ENCODE results near the gene NF2.

Gene NF2

GRCh38 chr22:29673361-29674066, 70.1 kb downstream of the NF2 start:
- DNase-seq, result no peak

DNA sequence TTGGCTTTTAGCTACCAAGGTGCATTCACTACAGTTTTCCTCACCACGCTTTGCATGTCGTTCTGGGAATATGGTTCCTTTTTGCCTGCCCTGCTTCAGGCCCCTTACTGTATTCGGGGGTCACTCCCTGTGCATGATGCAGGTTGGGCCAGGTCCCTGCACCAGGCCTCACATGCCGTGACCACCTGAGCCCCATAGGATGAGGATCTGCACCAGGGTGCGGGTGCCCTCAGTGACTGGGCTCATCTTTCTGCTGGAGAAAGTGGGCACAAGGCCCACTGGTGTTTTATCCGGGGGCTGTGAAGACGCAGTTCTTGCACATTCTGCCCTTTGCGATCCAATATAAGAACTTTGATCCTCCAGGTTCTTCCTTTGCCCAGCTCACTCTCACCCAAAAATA, 70.7 kb downstream of the NF2 start:
- no peak for DNase-seq

DNA sequence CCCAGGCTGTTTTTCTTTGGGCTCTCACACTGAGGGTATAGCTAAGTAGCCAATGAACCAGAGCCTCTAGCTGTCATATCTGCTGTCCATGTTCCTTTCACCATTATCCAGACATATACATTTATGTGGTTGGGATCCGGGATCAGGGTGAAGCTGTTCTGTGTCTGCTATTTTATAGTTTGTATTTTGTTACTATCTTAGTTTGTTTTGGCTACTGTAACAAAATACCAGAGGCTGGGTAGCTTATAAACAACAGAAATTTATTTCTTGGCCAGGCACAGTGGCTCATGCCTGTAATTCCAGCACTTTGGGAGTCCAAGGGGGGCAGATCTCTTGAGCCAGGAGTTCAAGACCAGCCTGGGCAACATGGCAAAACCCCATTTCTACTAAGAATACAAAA, 75.9 kb downstream of the NF2 start:
- DNase-seq, result no peak

DNA sequence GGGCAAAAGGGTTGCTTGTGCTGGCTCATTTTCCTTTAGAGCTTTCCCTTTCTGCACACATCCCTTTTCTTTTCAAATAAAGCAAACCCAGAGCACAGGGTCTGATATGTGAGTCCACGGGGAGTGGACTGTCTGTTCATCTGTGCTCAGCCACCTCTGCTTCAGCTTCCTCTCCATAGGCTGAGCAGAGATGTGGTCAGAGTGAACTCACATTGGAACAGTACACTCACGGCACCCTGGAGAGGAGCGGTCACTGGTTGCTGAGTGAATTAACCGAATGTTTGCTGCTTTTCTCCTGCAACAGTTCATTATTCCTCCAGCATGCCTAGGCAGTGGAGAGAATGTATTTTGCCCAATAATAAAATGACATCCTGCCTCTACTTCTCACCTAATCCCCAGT, 80.1 kb downstream of the NF2 start:
- no peak for DNase-seq

- no peak for DNase-seq
These were observed 80.8 kb downstream of the NF2 start for GRCh38 chr22:29684244-29684643.

GRCh38 chr22:29689206-29689879, 85.9 kb downstream of the NF2 start:
- no peak for DNase-seq

DNA sequence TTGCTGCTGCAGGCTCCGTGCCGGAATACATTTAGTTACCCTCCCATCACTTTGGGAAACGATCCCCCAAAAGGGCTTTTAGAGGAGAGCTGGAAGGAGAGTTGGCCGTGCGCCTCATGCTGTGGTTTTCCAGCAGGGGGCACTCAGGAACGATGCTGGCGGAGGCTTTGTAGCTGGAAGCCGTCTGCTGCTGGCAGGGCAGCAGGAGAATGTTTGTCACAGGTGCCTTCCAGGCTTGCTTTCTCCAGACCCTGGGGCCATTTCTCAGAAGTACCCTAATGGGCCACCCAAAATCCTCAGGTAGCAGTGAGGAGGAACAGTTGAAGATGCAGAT, 86.4 kb downstream of the NF2 start:
- DNase-seq, result peak; percentile 74

DNA sequence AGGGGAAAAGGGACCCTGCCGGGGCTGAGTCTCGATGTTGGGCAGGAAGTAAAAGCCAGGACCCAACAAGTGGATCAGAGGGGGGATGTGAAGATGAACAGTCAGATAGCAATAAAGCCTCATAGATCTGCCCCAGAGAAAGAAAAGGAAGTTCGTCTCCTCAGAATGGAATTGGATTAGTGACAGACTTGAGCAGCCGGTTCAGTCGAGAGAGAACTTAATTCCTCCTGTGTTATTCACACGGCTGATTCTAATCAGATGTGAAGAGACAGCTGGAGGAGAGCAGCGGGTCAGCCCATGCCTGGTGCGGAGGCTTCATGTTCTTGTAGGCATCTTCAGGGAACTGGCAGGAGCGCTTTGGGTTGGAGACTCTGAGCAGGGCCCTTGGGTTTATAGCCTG, 87.0 kb downstream of the NF2 start:
- DNase-seq, result no peak

GRCh38 chr22:29691636-29692326, 88.3 kb downstream of the NF2 start:
- no peak for DNase-seq

GRCh38 chr22:29692327-29692640, 88.9 kb downstream of the NF2 start:
- no peak for DNase-seq

GRCh38 chr22:29693161-29693560, 89.7 kb downstream of the NF2 start:
- DNase-seq, result no peak

GRCh38 chr22:29693671-29694070, 90.2 kb downstream of the NF2 start:
- no peak for DNase-seq

GRCh38 chr22:29695129-29695926, 91.9 kb downstream of the NF2 start:
- no peak for DNase-seq

GRCh38 chr22:29697853-29698598, 94.6 kb downstream of the NF2 start:
- no peak for DNase-seq

GRCh38 chr22:29700206-29700899, 96.9 kb downstream of the NF2 start:
- DNase-seq, result no peak

DNA sequence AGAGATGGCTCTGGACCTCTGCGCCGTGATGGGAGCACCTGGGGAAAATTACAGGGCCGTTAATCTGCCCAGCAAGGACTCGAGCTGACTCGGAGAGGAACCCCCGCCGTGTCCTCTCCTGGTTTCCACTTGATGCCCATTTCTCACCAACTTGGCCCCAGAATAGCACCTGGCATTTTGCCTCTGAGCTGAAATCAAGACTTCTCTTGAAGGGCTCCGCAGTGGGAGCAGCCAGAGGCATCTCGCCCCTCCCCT, 97.4 kb downstream of the NF2 start:
- no peak for DNase-seq

- no peak for DNase-seq
These were observed 97.9 kb downstream of the NF2 start for GRCh38 chr22:29701155-29701999.

- DNase-seq, result no peak
These were observed 98.8 kb downstream of the NF2 start for GRCh38 chr22:29702000-29702930.

- no peak for DNase-seq
These were observed 99.6 kb downstream of the NF2 start for GRCh38 chr22:29702931-29703501.

DNA sequence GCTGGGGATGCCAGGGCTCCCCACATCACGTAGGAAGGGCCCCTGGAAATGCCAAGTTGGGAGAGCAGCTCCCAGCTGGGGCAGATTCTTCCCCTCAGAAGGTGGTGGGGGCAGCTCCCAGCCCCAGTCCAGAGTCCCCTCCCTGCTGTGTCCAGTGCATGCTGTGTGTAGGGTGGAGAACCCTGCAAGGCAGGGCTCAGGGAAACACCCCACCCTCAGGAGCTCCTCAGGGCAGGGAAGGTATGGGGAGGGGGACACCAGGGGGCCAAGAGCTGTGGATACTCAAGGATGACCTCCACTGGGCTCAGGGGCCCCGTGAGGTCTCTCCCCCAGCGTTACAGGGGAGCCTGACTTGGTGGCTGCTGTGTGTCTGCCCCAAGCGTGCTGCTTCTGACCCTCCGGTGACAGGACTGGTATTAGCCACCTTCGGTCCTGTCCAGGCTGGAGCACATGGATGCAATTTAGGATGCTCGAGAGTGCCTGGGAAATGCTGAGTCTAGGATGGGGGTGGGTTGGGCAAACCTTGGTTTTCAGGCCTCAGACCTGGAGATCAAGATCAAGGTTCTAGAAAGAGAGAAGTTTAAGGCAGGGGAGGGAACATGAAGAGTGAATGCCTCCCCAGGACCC, 100.2 kb downstream of the NF2 start:
- no peak for DNase-seq
